SK-N-SH (cell line): ENCODE data around the gene CLEC16A. TPM values are rescaled to one million over a fixed set of nuclear protein-coding genes. Genes with fewer than 3 reads are reported as not detected.

ENCODE experiments used
- CTCF ChIA-PET: fragments of 300-600, 350-600 bp; formaldehyde crosslinking; extraction: SDS; loops from one replicate; lab custom pipeline; 2021; lab: Yijun Ruan, JAX
- POLR2A ChIA-PET: fragments of 350-600 bp; sonication (Branson Sonifier 250); formaldehyde crosslinking; extraction: SDS; loops from one replicate; lab custom pipeline; 2020; ENCODE audit warnings: antibody characterized with exemption, inconsistent platforms; lab: Yijun Ruan, JAX
- DNase-seq: peaks from one replicate; pipeline ENCODE4 v3.0.0; 2012
- H2AFZ ChIP-seq: fragments of 200-600 bp; sonication (generic); 2 replicates; pipeline ENCODE4 v1.8.1; 2016; ENCODE audit warnings: antibody characterized with exemption, mild to moderate bottlenecking, low read depth
- H3F3A ChIP-seq: fragments of 200-600 bp; sonication (generic); replicated peaks from 2 replicates; pipeline ENCODE3; 2016; ENCODE audit warnings: antibody characterized with exemption, mild to moderate bottlenecking; ENCODE audit not compliant: insufficient read depth
- H3K27ac ChIP-seq, 2 experiments: fragments of 200-500 bp in 1 of 2; fragments of 200-600 bp in 1 of 2; sonication (Bioruptor generic) in 1 of 2; sonication (generic), shearing (Covaris generic) in 1 of 2; 2 replicates each; pipeline versions ENCODE4 v1.5.1 to v1.6.1; 2014 to 2016; ENCODE audit warnings: low read depth in 2 of 2, inconsistent platforms in 1 of 2, low read length in 1 of 2, mild to moderate bottlenecking in 1 of 2, mixed read lengths in 1 of 2
- H3K27me3 ChIP-seq: fragments of 200-600 bp; sonication (generic), shearing (Covaris generic); 2 replicates; pipeline ENCODE4 v1.6.1; 2016; ENCODE audit warnings: mixed run types; ENCODE audit not compliant: insufficient read depth
- H3K36me3 ChIP-seq, 2 experiments: fragments of 200-500 bp in 1 of 2; fragments of 200-600 bp in 1 of 2; sonication (Bioruptor generic) in 1 of 2; sonication (generic) in 1 of 2; replicated peaks in 1 of 2; 2 replicates each; pipeline versions ENCODE3 to v1.5.1; 2014 to 2016; ENCODE audit warnings: low read length in 1 of 2, mild to moderate bottlenecking in 1 of 2; ENCODE audit not compliant: insufficient read depth in 2 of 2, control insufficient read depth in 1 of 2
- H3K4me1 ChIP-seq, 2 experiments: fragments of 200-500 bp in 1 of 2; fragments of 200-600 bp in 1 of 2; sonication (Bioruptor generic) in 1 of 2; sonication (generic), shearing (Covaris generic) in 1 of 2; 2 replicates each; pipeline versions ENCODE4 v1.5.1 to v1.6.1; 2014 to 2016; ENCODE audit warnings: low read depth in 1 of 2, low read length in 1 of 2, mixed run types in 1 of 2; ENCODE audit not compliant: insufficient read depth in 2 of 2, control insufficient read depth in 1 of 2
- H3K4me2 ChIP-seq: fragments of 200-600 bp; sonication (generic), shearing (Covaris generic); 2 replicates; pipeline ENCODE4 v1.6.1; 2017; ENCODE audit warnings: mixed run types
- H3K4me3 ChIP-seq, 2 experiments: fragments of 200-500 bp in 1 of 2; fragments of 200-600 bp in 1 of 2; sonication (Bioruptor generic) in 1 of 2; sonication (generic), shearing (Covaris generic) in 1 of 2; 2 replicates each; pipeline versions ENCODE4 v1.5.1 to v1.8.1; 2014 to 2016; ENCODE audit warnings: low read depth in 2 of 2, inconsistent platforms in 1 of 2, low read length in 1 of 2, mild to moderate bottlenecking in 1 of 2, mixed read lengths in 1 of 2, moderate library complexity in 1 of 2
- H3K79me2 ChIP-seq: fragments of 200-600 bp; sonication (generic); 2 replicates; pipeline ENCODE4 v1.8.1; 2017; ENCODE audit warnings: mild to moderate bottlenecking; ENCODE audit not compliant: insufficient read depth
- H3K9ac ChIP-seq: fragments of 200-600 bp; sonication (generic); 2 replicates; pipeline ENCODE4 v1.6.1; 2017; ENCODE audit warnings: mixed run types
- H3K9me2 ChIP-seq: fragments of 200-600 bp; sonication (generic); 2 replicates; pipeline ENCODE4 v1.6.1; 2017; ENCODE audit warnings: mixed run types
- H3K9me3 ChIP-seq: fragments of 200-600 bp; sonication (generic); 2 replicates; pipeline ENCODE4 v1.6.1; 2017; ENCODE audit warnings: mixed run types, mild to moderate bottlenecking, moderate library complexity
- H4K20me1 ChIP-seq: fragments of 200-600 bp; sonication (generic); 2 replicates; pipeline ENCODE4 v1.6.1; 2017; ENCODE audit warnings: mild to moderate bottlenecking, mixed run types; ENCODE audit not compliant: insufficient read depth
- CHD2 ChIP-seq: fragments of 150-350 bp; IDR thresholded peaks from 2 replicates; pipeline ENCODE4 v1.6.1; 2018; ENCODE audit warnings: low read length; ENCODE audit not compliant: partially characterized antibody
- ELF1 ChIP-seq: IDR thresholded peaks from 2 replicates; pipeline ENCODE4 v1.4.0; 2012
- EP300 ChIP-seq, 2 experiments: IDR thresholded peaks; 2 replicates each; pipeline versions ENCODE4 v1.4.0 to v1.6.1; 2012; ENCODE audit warnings: borderline replicate concordance in 1 of 2, low read depth in 1 of 2, low read length in 1 of 2
- FOSL2 ChIP-seq: IDR thresholded peaks from 2 replicates; pipeline ENCODE4 v1.4.0; 2012; ENCODE audit warnings: low read depth, mild to moderate bottlenecking, moderate library complexity, borderline replicate concordance
- FOXM1 ChIP-seq: IDR thresholded peaks from 2 replicates; pipeline ENCODE4 v1.4.0; 2012; ENCODE audit warnings: low read depth, mild to moderate bottlenecking
- GABPA ChIP-seq: IDR thresholded peaks from 2 replicates; pipeline ENCODE4 v1.4.0; 2012; ENCODE audit warnings: low read depth, mild to moderate bottlenecking
- MEF2A ChIP-seq: IDR thresholded peaks from 2 replicates; pipeline ENCODE4 v1.4.0; 2012; ENCODE audit warnings: low read depth, borderline replicate concordance
- MXI1 ChIP-seq: IDR thresholded peaks from 2 replicates; pipeline ENCODE4 v1.6.1; 2012; ENCODE audit warnings: mild to moderate bottlenecking, low read depth, low read length, improper control_type of control experiment
- NFIC ChIP-seq: IDR thresholded peaks from 2 replicates; pipeline ENCODE4 v1.4.0; 2012; ENCODE audit warnings: borderline replicate concordance
- POLR2AphosphoS5 ChIP-seq: IDR thresholded peaks from 2 replicates; pipeline ENCODE4 v1.6.1; 2012; ENCODE audit warnings: low read depth, low read length
- SIN3A ChIP-seq: IDR thresholded peaks from 2 replicates; pipeline ENCODE4 v1.6.1; 2012; ENCODE audit warnings: low read depth, mild to moderate bottlenecking, low read length, moderate library complexity, borderline replicate concordance
- TAF1 ChIP-seq: IDR thresholded peaks from 2 replicates; pipeline ENCODE4 v1.6.1; 2012; ENCODE audit warnings: low read depth, mild to moderate bottlenecking, low read length, moderate library complexity, borderline replicate concordance
- TCF12 ChIP-seq: IDR thresholded peaks from 2 replicates; pipeline ENCODE4 v1.4.0; 2012
- YY1 ChIP-seq: IDR thresholded peaks from 2 replicates; pipeline ENCODE4 v1.4.0; 2012; ENCODE audit warnings: low read depth, mild to moderate bottlenecking
- WGBS: methylation state at CpG from one replicate; pipeline ENCODE4 v1.1.6; 2017; ENCODE audit warnings: low lambda C conversion rate; 5-methylcytosine and 5-hydroxymethylcytosine counted together
- polyA plus RNA-seq, 3 experiments: library from polyadenylated mRNA; depleted of rRNA; stranded (reverse); fragments of >200 nt; gene quantifications; 2 replicates each; pipeline ENCODE4 v1.2.3, GENCODE V29; 2012
- TF ChIP-seq, protein P1 (sequence below): fragments of 150-350 bp; IDR thresholded peaks from 2 replicates; pipeline ENCODE4 v1.6.1; 2016; ENCODE audit warnings: mild to moderate bottlenecking, low read depth, low read length
- TF ChIP-seq, protein P2 (sequence below): IDR thresholded peaks from 2 replicates; pipeline ENCODE4 v1.4.0; 2012; ENCODE audit warnings: low read depth, borderline replicate concordance
- TF ChIP-seq, protein P3 (sequence below): IDR thresholded peaks from 2 replicates; pipeline ENCODE4; 2012
- TF ChIP-seq, protein P4 (sequence below): IDR thresholded peaks from 2 replicates; pipeline ENCODE4 v1.4.0; 2012; ENCODE audit warnings: low read depth
- TF ChIP-seq, protein P5 (sequence below): IDR thresholded peaks from 2 replicates; pipeline ENCODE4 v1.4.0; 2012; ENCODE audit warnings: low read depth, borderline replicate concordance

CLEC16A gene
- polyA plus RNA-seq, 1 of the 3 experiments (the other 2 are of a cell fraction), result 13.7 TPM

DNA sequence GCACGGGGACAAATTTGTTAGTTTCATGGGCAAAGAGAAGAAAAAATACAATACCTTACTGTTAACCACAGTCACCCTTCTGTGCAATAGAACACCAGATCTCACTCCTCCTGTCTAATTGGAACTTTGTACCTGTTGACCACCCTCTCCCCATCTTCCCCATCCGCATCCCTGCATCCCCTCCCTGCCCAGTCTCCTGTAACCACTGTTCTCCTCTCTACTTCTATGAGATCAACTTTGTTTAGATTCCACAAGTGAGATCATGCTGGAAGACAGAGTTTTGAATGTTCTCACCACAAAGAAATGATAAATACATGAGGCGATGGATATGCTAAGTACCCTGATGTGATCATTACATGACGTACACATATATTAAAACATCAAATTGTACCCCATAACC lies 47.7 kb downstream of the CLEC16A start:
- TF ChIP-seq FOXM1 (no peak), POLR2AphosphoS5 (no peak), MEF2A (no peak)
- TF ChIP-seq, protein P1, sequence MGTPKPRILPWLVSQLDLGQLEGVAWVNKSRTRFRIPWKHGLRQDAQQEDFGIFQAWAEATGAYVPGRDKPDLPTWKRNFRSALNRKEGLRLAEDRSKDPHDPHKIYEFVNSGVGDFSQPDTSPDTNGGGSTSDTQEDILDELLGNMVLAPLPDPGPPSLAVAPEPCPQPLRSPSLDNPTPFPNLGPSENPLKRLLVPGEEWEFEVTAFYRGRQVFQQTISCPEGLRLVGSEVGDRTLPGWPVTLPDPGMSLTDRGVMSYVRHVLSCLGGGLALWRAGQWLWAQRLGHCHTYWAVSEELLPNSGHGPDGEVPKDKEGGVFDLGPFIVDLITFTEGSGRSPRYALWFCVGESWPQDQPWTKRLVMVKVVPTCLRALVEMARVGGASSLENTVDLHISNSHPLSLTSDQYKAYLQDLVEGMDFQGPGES, result no peak
- ChIA-PET CTCF (interaction anchor here (0.7 kb wide), 1 partner anchor 264 kb away, joined by 4 read pairs; the partner anchor contains the start of gene SOCS1), POLR2A (no interaction called here)
- no peaks in the 10 kb centered on the region for H3K9me2 ChIP-seq
- DNase-seq, result no peak
- H3K4me3 ChIP-seq, result peak overlapping the region in 1 of 2 experiments; percentile 5; a peak in 1 of 4 replicates
- H3K9me3 ChIP-seq, result no peaks in the 10 kb centered on the region
- peaks cover 5% of the 10 kb centered on the region for H3F3A ChIP-seq
- no peaks in the 10 kb centered on the region for H3K27me3 ChIP-seq
- H2AFZ ChIP-seq, result no peak overlapping the region
- WGBS, result 79% methylated on average over 3 of the region's 4 CpGs
- H4K20me1 ChIP-seq, result no peaks in the 10 kb centered on the region
- peaks cover 11 to 25% of the 10 kb centered on the region in 2 experiments; a peak in 3 of 4 replicates for H3K4me1 ChIP-seq
- peaks cover 8 to 13% of the 10 kb centered on the region in 2 experiments for H3K36me3 ChIP-seq
- H3K79me2 ChIP-seq, result no peaks in the 10 kb centered on the region
- H3K27ac ChIP-seq, result peak overlapping the region; percentile 12 to 76; a peak in 3 of 4 replicates
- H3K9ac ChIP-seq, result no peak overlapping the region
- peak overlapping the region; percentile 57 for H3K4me2 ChIP-seq

DNA sequence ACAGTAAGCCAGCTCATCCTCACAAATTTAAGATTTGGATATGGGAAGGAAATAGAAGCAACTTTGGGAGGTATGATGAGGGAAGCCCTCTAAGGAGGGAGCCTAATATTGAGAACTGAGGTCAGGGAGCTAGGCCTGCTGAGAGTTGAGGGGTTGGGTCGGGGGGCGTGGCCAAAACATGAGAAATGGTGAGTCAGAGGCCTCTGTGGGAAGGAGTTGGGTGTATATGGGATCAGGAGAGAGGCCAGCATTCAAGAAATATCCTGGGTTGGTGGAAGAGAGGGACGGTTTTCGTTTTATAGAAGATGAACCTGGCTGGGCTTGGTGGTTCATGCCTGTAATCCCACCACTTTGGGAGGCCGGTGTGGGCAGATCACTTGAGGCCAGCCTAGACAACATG lies 48.4 kb downstream of the CLEC16A start:
- POLR2A ChIA-PET, result no interaction called here
- WGBS, result 33% methylated on average over 5 of the region's 5 CpGs
- H3K4me2 ChIP-seq, result peak overlapping the region; percentile 57; the same call in 1 of the 2 replicates
- no peak overlapping the region for H2AFZ ChIP-seq
- TF ChIP-seq, protein P2, sequence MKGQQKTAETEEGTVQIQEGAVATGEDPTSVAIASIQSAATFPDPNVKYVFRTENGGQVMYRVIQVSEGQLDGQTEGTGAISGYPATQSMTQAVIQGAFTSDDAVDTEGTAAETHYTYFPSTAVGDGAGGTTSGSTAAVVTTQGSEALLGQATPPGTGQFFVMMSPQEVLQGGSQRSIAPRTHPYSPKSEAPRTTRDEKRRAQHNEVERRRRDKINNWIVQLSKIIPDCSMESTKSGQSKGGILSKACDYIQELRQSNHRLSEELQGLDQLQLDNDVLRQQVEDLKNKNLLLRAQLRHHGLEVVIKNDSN, result no peak
- TF ChIP-seq CHD2 (no peak), FOSL2 (peak; percentile 70; the same call in 1 of the 2 replicates), NFIC (no peak), MXI1 (no peak), YY1 (no peak), SIN3A (no peak), EP300 (IDR thresholded peaks at IDR 0.05; ENCODE audit: borderline replicate concordance in 1 of 2, low read depth in 1 of 2, low read length in 1 of 2) (no peak), ELF1 (no peak), GABPA (no peak), TAF1 (no peak), FOXM1 (no peak), MEF2A (no peak), POLR2AphosphoS5 (no peak), TCF12 (no peak)
- TF ChIP-seq, protein P3, sequence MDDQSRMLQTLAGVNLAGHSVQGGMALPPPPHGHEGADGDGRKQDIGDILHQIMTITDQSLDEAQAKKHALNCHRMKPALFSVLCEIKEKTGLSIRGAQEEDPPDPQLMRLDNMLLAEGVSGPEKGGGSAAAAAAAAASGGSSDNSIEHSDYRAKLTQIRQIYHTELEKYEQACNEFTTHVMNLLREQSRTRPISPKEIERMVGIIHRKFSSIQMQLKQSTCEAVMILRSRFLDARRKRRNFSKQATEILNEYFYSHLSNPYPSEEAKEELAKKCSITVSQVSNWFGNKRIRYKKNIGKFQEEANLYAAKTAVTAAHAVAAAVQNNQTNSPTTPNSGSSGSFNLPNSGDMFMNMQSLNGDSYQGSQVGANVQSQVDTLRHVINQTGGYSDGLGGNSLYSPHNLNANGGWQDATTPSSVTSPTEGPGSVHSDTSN, result 0 out of 2 replicates have a peak, but pooled peaks have one; percentile 2
- TF ChIP-seq, protein P4, sequence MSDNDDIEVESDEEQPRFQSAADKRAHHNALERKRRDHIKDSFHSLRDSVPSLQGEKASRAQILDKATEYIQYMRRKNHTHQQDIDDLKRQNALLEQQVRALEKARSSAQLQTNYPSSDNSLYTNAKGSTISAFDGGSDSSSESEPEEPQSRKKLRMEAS, result no peak
- TF ChIP-seq, protein P5, sequence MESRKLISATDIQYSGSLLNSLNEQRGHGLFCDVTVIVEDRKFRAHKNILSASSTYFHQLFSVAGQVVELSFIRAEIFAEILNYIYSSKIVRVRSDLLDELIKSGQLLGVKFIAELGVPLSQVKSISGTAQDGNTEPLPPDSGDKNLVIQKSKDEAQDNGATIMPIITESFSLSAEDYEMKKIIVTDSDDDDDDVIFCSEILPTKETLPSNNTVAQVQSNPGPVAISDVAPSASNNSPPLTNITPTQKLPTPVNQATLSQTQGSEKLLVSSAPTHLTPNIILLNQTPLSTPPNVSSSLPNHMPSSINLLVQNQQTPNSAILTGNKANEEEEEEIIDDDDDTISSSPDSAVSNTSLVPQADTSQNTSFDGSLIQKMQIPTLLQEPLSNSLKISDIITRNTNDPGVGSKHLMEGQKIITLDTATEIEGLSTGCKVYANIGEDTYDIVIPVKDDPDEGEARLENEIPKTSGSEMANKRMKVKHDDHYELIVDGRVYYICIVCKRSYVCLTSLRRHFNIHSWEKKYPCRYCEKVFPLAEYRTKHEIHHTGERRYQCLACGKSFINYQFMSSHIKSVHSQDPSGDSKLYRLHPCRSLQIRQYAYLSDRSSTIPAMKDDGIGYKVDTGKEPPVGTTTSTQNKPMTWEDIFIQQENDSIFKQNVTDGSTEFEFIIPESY, result no peak
- no peak for DNase-seq
- H3K9ac ChIP-seq, result peak overlapping the region; percentile 20; the same call in 1 of the 2 replicates
- H3K9me3 ChIP-seq, result no peaks in the 10 kb centered on the region
- H3K4me1 ChIP-seq, result peaks cover 11 to 25% of the 10 kb centered on the region in 2 experiments; a peak in 3 of 4 replicates
- H3K27ac ChIP-seq, result peak overlapping the region in 1 of 2 experiments; percentile 76; a peak in 2 of 4 replicates
- no peaks in the 10 kb centered on the region for H3K79me2 ChIP-seq
- H4K20me1 ChIP-seq, result no peaks in the 10 kb centered on the region
- H3K27me3 ChIP-seq, result no peaks in the 10 kb centered on the region
- H3K36me3 ChIP-seq, result peaks cover 6 to 7% of the 10 kb centered on the region in 2 experiments
- H3K9me2 ChIP-seq, result no peaks in the 10 kb centered on the region
- CTCF ChIA-PET, result interaction anchor here (0.7 kb wide), 1 partner anchor 29 kb away, joined by 3 read pairs; no protein-coding TSS in a partner anchor
- no peak overlapping the region for H3K4me3 ChIP-seq
- peaks cover 5% of the 10 kb centered on the region for H3F3A ChIP-seq
